Osteocyte (in vitro differentiated cells): ENCODE results near the gene ATP2A3. TPM values are rescaled to one million over a fixed set of nuclear protein-coding genes. Genes with fewer than 3 reads are reported as not detected.

Source experiments
- DNase-seq: peaks from one replicate; pipeline ENCODE4 v3.0.0; 2021; ENCODE audit warnings: mixed read lengths; ENCODE audit not compliant: unreplicated experiment; ENCODE audit errors: extremely low spot score
- H3K27ac Mint-ChIP-seq: one replicate; pipeline ENCODE4 v1.8.0; 2021; ENCODE audit warnings: mild to moderate bottlenecking, mixed read lengths; ENCODE audit not compliant: unreplicated experiment
- H3K27me3 Mint-ChIP-seq: one replicate; pipeline ENCODE4 v1.8.0; 2021; ENCODE audit warnings: mixed read lengths; ENCODE audit not compliant: unreplicated experiment
- H3K36me3 Mint-ChIP-seq: one replicate; pipeline ENCODE4 v1.8.0; 2021; ENCODE audit warnings: mixed read lengths; ENCODE audit not compliant: unreplicated experiment
- H3K4me1 Mint-ChIP-seq: one replicate; pipeline ENCODE4 v1.8.0; 2021; ENCODE audit warnings: mixed read lengths; ENCODE audit not compliant: unreplicated experiment
- H3K4me3 Mint-ChIP-seq: one replicate; pipeline ENCODE4 v1.8.0; 2021; ENCODE audit warnings: mild to moderate bottlenecking, moderate library complexity, mixed read lengths; ENCODE audit not compliant: unreplicated experiment
- H3K9me3 Mint-ChIP-seq: one replicate; pipeline ENCODE4 v1.8.0; 2021; ENCODE audit warnings: mixed read lengths; ENCODE audit not compliant: unreplicated experiment
- CTCF ChIP-seq: fragments of 200-600 bp; sonication (generic); IDR thresholded peaks from 2 replicates; pipeline ENCODE4 v1.5.0; 2021; ENCODE audit warnings: antibody characterized with exemption, mild to moderate bottlenecking, moderate library complexity
- total RNA-seq: library from RNA; stranded (reverse); gene quantifications from 2 replicates; pipeline ENCODE4 v1.2.1, GENCODE V29; 2021

ATP2A3 gene
- total RNA-seq, 1 donor from 2014 or later, result not detected

GRCh38 chr17:3990386-3991127 is 26.3 kb upstream of the ATP2A3 start:
- Mint-ChIP-seq H3K36me3 (no peaks in the 10 kb centered on the region), H3K9me3 (peaks cover 9% of the 10 kb centered on the region), H3K4me3 (no peak overlapping the region), H3K27me3 (peaks cover 30% of the 10 kb centered on the region), H3K4me1 (peaks cover 3% of the 10 kb centered on the region), H3K27ac (no peak overlapping the region)
- no peak for TF ChIP-seq CTCF
- no peak for DNase-seq

GRCh38 chr17:3989041-3989886 is 25.0 kb upstream of the ATP2A3 start:
- H3K4me3 Mint-ChIP-seq, result no peak overlapping the region
- H3K4me1 Mint-ChIP-seq, result peaks cover 5% of the 10 kb centered on the region
- peaks cover 2% of the 10 kb centered on the region for H3K9me3 Mint-ChIP-seq
- peaks cover 20% of the 10 kb centered on the region for H3K27me3 Mint-ChIP-seq
- no peak for DNase-seq
- TF ChIP-seq CTCF, result no peak
- H3K36me3 Mint-ChIP-seq, result no peaks in the 10 kb centered on the region
- H3K27ac Mint-ChIP-seq, result no peak overlapping the region

- H3K36me3 Mint-ChIP-seq, result no peaks in the 10 kb centered on the region
Measured at GRCh38 chr17:3988297-3989040, 24.2 kb upstream of the ATP2A3 start.

GRCh38 chr17:3986939-3987335 is 22.7 kb upstream of the ATP2A3 start:
- peaks cover 5% of the 10 kb centered on the region for H3K4me1 Mint-ChIP-seq
- H3K4me3 Mint-ChIP-seq, result no peak overlapping the region
- H3K27ac Mint-ChIP-seq, result no peak overlapping the region
- H3K9me3 Mint-ChIP-seq, result no peaks in the 10 kb centered on the region
- H3K27me3 Mint-ChIP-seq, result peaks cover 9% of the 10 kb centered on the region
- no peak for DNase-seq
- H3K36me3 Mint-ChIP-seq, result no peaks in the 10 kb centered on the region
- TF ChIP-seq CTCF, result no peak

More at GRCh38 chr17:3988297-3989040, 24.2 kb upstream of the ATP2A3 start:
- H3K4me1 Mint-ChIP-seq, result peaks cover 5% of the 10 kb centered on the region
- H3K27me3 Mint-ChIP-seq, result peaks cover 16% of the 10 kb centered on the region
- DNase-seq, result no peak
- TF ChIP-seq CTCF, result no peak
- H3K27ac Mint-ChIP-seq, result no peak overlapping the region
- no peaks in the 10 kb centered on the region for H3K9me3 Mint-ChIP-seq
- H3K4me3 Mint-ChIP-seq, result no peak overlapping the region
